AG08396 (cell line): ENCODE measurements around the gene MDP1.
"Not testable (repeated sequence)": the region's sequence is repeated elsewhere in the genome, so short reads cannot be mapped to it uniquely, and the experiment has no call there.

ENCODE experiments used
- DNase-seq: peaks from one replicate; pipeline ENCODE4 v3.0.0; 2012; ENCODE audit warnings: low spot score, mixed read lengths

MDP1 gene

GRCh38 chr14:24250354-24250753, 34.5 kb upstream of the MDP1 start:
- DNase-seq = no peak

DNA sequence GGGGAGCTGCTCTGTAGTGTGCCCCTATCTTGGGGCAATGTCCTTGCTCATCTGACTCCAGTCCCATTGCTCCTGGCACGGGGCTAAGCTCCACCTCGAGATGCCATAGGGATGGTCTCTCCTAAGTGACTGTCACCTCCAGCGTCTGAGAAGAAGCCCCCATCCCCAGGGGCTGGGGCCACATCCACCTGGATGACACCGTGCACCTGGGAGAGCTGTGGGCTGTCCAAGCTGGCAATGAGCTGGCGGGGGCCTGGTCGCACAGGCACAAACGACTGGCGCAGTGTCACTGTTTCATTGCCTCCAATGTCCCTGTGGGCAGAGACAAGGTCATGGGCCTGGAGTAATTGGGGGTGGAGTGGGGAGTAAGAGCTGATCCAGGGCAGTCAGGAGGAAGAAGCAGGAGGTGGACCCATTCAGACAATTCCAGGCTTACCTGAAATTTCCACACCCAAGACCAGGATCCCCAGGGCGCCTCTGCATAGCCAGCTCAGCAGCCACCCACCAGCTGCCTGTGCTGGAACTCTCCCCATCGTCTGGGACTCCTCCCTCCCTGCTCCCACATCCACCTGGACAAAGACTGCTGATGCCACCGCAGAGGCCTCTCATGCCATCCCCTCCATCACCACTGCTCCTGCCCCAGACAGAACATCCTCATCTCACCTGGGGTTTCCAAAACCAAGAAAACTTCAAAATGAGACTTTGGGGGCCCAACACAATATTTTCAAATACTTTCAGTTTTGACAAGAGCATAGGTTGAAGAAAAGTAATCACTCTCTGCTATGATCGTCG, 33.6 kb upstream of the MDP1 start:
- DNase-seq = no peak

DNA sequence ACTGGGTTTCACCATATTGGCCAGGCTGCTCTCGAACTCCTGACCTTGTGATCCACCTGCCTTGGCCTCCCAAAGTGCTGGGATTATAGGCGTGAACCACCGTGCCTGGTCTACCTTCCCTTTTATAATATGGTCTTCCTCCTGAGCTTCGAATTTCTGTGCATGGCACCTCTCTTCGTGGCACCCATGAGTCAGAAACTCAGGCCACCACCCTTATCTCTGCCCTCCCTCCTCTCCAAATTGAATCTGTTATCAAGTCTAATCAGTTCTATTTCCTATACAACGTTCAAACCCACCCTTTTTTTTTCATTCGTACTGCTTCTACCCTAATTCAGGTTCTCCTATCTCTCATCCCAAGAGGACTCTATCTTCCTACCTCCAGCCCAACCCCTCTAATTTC, 31.6 kb upstream of the MDP1 start:
- DNase-seq = no peak

DNA sequence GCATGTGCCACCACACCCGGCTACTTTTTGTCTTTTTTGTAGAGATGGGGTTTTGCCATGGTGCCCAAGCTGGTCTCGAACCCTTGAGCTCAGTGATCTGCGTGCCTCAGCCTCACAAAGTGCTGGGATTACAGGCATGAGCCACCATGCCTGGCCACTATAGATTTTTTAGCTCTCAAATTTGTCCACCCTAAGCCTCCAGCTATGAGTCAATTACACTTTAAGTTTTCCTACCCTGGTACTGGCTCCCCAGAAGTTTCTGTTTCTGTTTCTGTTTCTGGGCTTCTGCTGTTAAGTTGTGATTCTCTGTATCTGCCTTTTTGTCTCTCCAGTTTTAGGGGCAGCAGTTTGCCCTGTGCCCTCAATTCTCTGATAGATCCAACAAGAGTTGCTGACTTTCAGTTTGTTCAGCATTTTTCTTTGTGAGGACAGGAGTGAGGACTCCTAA, 30.9 kb upstream of the MDP1 start:
- DNase-seq = no peak

DNA sequence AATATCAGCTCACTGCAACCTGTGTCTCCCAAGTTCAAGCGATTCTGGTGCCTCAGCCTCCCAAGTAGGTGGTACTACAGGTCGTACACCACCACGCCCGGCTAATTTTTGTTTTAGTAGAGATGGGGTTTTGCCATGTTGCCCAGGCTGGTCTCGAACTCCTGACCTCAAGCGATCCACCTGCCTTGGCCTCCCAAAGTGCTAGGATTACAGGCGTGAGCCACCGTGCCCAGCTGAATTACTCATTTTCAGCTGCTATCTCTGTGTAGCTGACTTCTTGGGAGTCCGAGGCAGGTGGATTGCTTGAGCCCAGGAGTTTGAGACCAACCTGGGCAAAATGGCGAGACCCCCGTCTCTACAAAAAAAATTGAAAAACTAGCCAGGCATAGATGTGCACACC, 29.5 kb upstream of the MDP1 start:
- DNase-seq = not testable (repeated sequence)

DNA sequence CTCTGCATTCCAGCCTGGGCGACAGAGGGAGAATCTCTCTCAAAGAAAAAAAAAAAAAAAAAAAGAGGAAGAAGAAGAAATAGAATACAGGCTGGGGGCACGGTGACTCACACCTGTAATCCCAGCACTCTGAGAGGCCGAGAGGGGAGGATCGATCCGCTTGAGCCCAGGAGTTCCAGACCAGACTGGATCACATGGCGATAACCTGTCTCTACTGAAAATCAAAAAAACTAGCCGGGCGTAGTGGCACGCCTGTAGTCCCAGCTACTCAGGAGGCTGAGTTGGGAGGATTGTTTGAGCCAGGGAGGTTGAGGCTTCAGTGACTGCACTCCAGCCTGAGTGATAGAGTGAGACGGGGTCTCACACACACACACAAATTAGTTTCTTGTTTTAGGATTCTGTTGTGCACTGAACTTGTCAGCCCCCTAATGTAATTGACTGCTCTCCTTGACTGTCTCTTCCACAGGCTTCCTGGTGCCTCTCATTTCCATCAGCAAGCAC, 27.5 kb upstream of the MDP1 start:
- DNase-seq = no peak

GRCh38 chr14:24241829-24242443, 26.1 kb upstream of the MDP1 start:
- DNase-seq = peak; percentile 94

GRCh38 chr14:24240110-24240918, 24.4 kb upstream of the MDP1 start:
- no peak for DNase-seq

DNA sequence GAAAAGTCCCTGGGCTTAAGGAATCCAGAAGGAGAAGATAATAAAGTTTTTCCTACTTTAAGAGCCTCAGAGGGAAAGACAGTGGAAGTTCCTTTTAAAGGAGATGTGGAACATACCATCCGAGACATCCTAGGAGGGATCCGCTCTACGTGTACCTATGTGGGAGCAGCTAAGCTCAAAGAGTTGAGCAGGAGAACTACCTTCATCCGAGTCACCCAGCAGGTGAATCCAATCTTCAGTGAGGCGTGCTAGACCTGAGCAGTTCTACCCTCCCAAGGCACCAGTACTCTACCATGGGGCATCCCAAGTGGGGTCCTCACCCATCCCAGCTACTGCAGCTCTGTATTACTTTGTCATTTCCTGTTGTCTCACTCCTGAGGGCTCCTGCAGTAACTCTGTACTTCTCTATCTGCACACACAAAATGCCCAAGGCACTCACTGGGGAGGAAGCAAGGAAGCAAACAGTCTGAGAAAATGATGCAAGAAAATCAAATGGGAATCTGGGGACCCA, 22.7 kb upstream of the MDP1 start:
- DNase-seq = no peak

- no peak for DNase-seq
Observed at GRCh38 chr14:24238123-24238522, 22.3 kb upstream of the MDP1 start.

- no peak for DNase-seq
Observed at GRCh38 chr14:24237463-24237955, 21.6 kb upstream of the MDP1 start.

DNA sequence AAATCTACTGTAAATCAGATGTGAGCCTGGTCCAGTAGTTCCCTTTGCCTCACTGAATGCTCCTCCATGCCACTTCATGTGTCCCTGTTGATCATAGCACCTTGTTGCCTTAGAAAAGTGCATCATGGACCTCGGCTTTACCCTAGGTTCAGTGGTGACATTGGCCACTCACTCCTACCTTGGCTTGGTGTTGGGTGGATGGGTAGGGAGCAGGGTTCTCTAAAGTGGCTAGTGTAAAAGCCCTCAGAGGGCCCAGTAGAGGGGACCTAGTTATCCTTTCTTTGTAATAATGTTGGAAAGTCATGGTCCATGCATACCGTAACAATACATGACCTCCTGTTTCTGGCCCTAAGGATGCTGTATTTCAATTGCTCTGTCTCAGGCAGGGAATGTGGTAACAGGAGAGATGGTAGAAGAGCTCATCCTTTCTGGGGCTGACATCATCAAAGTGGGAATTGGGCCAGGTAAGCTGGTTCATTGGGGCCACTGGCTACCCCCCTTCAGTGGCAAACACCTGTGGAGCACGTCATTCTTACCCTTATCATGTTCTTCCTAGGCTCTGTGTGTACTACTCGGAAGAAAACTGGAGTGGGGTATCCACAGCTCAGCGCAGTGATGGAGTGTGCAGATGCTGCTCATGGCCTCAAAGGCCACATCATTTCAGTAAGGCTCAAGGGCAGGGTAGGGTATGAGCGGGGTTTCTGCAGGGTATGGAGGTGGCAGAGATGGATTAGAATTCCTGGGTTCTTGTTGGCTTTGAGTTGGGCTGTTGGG, 21.0 kb upstream of the MDP1 start:
- no peak for DNase-seq

DNA sequence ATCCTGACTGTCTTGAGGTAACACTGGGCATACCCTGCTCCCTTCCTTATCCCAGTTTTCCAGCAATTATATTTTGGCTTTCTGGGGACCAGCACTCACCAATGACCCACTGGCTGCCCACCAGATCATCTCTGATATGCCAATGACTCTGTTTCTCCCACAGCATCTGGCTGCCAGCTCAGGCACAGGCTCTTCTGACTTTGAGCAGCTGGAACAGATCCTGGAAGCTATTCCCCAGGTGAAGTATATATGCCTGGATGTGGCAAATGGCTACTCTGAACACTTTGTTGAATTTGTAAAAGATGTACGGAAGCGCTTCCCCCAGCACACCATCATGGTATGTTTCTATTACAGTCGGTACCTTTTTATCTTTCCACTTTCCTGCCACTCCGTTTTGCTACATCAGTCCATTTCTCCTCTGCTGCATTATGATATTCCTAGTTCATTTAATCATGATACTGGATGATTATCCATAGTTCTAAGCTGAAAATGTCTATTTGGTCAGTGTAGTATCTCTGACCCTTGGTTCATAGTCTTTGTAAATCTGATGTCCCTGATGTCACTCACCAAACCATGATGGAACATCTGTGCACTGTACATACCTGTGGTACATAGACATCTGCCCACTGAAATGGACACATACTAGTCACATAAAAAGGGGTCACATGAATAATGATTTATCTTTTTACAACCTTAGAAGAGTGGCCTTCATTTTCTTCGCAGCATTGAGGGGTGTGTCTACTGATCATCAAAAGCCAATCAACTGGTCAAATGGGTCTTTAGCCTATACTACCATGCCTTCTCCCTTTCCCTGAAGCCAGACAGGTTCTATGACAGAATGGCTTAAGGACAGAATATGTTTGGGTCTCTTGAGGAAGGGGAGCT, 20.2 kb upstream of the MDP1 start:
- no peak for DNase-seq

DNA sequence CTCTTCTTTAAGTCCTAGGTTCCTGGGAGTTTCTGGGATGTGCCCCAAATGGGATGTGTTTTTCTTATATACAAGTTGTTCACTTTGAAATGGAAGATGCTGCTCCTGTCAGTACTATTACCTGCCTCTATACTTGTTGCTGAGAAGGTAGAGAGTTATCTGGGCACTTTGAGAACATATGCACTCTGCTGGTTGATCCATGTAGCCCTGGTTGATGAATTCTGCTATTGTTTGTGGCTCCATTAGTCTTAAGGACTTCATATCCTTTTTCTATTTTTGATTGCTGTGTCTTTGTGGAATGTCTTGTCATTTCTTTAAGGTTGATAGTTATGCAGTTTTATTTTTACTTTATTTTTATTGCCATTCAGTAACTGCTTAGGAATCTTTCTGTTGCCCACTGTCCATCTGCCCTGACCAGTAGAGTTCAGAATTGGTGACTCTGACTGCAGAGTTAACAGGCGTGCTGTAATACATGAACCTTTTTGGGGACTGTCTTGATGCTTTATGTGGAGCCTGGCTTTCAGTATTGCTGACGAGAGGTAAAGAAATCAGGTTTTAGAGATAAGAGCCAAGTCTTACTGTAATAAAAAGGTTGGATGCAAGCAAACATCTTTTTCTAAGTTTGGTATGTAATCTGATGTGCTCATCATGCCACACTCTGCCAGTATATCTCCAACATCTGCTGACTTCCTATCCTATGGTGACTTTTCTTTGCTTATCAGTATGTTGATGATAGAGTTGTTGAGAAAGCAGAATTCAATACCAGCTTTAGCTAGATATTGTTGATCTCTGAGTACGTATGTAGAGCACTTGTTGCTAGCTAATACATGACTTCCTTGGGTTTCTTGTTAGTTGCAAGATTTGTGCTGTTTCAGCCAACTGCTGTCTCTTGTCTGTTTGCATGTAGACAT, 18.5 kb upstream of the MDP1 start:
- DNase-seq = no peak

DNA sequence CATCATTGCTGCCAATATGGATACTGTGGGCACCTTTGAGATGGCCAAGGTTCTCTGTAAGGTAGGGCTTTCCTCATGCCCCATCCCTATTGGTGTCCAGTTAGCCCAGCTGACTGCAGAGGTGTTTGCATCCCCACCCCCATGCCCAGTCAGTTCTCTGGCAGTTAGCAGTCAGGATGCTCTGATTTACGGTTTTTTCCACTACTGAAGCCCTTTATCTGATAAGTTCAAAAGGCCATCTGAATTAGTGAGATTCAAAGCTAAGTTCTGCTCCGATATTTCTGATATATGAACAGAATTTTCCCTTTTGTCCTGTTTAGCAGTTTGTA, 17.6 kb upstream of the MDP1 start:
- no peak for DNase-seq

GRCh38 chr14:24232645-24233537, 17.0 kb upstream of the MDP1 start, which contains the start of gene GMPR2:
Gene GMPR2 (plus strand): TSS chr14:24232929. CDS start chr14:24233254, 325 bp downstream.
- DNase-seq = peak; percentile 51

DNA sequence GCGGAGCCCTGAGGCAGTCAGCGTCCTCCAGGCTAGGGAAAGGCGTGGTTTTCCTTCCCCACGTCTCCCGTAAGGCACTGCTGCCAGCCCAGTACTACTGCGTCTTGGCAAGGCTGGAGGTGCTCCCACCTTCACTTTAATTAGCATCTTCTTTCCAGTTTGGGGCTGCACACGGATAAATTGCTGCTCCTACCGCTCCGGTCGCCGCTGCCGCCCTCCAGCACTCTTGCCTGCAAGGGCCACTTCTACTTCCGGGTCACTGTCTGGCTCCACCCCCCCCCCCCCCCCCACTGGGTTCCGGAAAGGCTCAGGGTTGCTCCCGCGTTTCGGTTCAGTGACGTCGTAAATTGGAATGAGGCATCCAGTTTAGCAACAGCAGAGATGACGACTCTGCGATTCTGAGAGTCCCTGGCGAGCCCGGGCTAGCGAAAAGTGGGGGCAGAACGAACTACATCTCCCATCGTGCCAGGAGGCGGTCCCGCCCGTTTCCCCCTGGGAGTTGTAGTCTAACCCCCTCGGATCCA, 16.3 kb upstream of the MDP1 start, which contains the start of gene NEDD8:
Gene NEDD8, minus strand, starts transcription at position 247 of the 524 bp plus-strand sequence. Its CDS starts 100 bp downstream, at position 147.
- DNase-seq = peak; percentile 89
